Thymus (tissue), 11 donors: Measurements from ENCODE around the gene SYNE1. TPM values are rescaled to one million over a fixed set of nuclear protein-coding genes. Genes with fewer than 3 reads are reported as not detected.

ENCODE experiments used
- DNase-seq, 9 donors: peaks; one replicate each; pipeline ENCODE4 v3.0.0-alpha.2; 2013; ENCODE audit warnings: low spot score in 9 of 9, low read depth in 6 of 9, missing footprints in 1 of 9
- H3K27ac ChIP-seq, 2 donors: one replicate each; pipeline ENCODE4 v1.5.1; 2013; ENCODE audit warnings: control low read depth in 1 of 2, low read depth in 1 of 2, low read length in 1 of 2, mild to moderate bottlenecking in 1 of 2, moderate library complexity in 1 of 2
- H3K27me3 ChIP-seq, 2 donors: one replicate each; pipeline ENCODE4 v1.5.1; 2013; ENCODE audit warnings: low read length in 1 of 2; ENCODE audit not compliant: control insufficient read depth in 2 of 2, insufficient read depth in 1 of 2
- H3K36me3 ChIP-seq, 2 donors: one replicate each; pipeline ENCODE4 v1.5.1; 2013; ENCODE audit warnings: low read length in 1 of 2, mild to moderate bottlenecking in 1 of 2, moderate library complexity in 1 of 2; ENCODE audit not compliant: control insufficient read depth in 2 of 2, insufficient read depth in 2 of 2
- H3K4me1 ChIP-seq, 2 donors: one replicate each; pipeline ENCODE4 v1.5.1; 2013; ENCODE audit warnings: low read length in 2 of 2; ENCODE audit not compliant: control insufficient read depth in 2 of 2, insufficient read depth in 2 of 2
- H3K4me3 ChIP-seq, 2 donors: one replicate each; pipeline ENCODE4 v1.5.1; 2013; ENCODE audit warnings: low read length in 2 of 2, control low read depth in 1 of 2, mild to moderate bottlenecking in 1 of 2
- H3K9me3 ChIP-seq, 2 donors: one replicate each; pipeline ENCODE4 v1.5.1; 2013; ENCODE audit warnings: low read length in 1 of 2, mild to moderate bottlenecking in 1 of 2; ENCODE audit not compliant: control insufficient read depth in 2 of 2, insufficient read depth in 1 of 2
- WGBS: extraction: QIAGEN DNeasy Blood & Tissue Kit; methylation state at CpG from one replicate; pipeline ENCODE4 v1.1.7; 2013; 5-methylcytosine and 5-hydroxymethylcytosine counted together
- polyA plus RNA-seq: library from polyadenylated mRNA; stranded (reverse); fragments of 200-250 nt; gene quantifications from one replicate; pipeline ENCODE4 v1.2.3, GENCODE V29; 2013
- total RNA-seq: library from RNA; stranded (reverse); fragments of 120-200 nt; gene quantifications from one replicate; pipeline ENCODE4 v1.2.4, GENCODE V29; 2013
- donor health status: healthy.

Gene SYNE1
- total and polyA plus RNA-seq, 2 donors = 49.6 to 55.1 TPM

DNA sequence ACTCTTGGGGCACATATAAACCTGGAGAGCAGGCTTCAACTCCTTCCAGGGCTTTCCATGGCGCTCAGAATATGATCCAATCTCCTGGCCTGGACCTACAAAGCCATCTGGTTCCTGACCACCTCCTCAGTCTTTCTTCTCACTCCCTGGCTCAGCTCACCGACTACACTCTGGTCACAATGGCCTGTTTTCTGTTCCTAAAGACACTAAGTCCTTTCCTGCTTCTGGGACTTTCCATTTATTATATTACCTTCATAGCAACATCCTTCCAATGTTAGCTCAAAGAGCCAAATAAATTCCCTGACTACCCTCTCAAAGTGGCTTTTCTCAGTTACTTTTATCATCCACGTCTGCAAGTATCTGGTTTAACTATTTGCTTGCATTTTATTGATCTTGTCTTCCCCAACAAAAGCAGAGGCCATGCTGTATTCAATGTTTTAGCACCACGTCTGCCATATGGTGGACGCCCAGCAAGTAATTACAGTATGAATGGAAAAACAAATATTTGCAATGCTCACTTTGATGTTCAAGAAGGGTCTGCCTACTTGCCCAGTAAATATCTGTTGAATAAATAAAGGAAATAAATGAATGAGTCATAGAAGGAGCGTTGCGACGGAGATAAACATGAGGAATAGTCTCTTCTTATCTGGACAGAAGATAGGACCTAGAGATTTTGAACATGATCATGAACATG, 501.3 kb downstream of the SYNE1 start:
- no peak overlapping the region for H3K27ac ChIP-seq

DNA sequence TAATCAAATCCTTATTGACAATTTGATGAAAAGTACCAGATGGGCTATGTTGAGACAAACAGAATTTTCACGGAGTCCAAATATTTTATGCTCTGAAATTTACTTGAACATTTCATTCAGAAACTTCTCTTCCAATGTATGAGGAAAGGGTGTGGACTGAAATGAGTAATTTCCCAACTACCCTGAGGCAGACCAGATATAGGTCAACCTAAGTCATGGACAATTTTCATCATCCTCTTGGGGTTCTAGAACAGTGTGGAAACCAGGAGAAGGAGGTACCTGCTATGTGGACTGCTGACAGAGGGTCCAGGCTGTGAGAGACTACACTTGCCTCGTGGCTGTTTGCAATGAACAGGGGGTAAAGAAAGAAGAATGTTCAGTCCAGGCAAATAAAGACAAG, 506.7 kb downstream of the SYNE1 start:
- H3K4me3 ChIP-seq = no peak overlapping the region
- no peak overlapping the region for H3K27ac ChIP-seq
- H3K36me3 ChIP-seq = peaks cover 26 to 65% of the 10 kb centered on the region in 2 donors
- WGBS = 77% methylated on average over 2 of the region's 2 CpGs
- DNase-seq = no peak
- H3K4me1 ChIP-seq = no peaks in the 10 kb centered on the region
- H3K27me3 ChIP-seq = no peaks in the 10 kb centered on the region
- no peaks in the 10 kb centered on the region for H3K9me3 ChIP-seq

More for the DNA sequence above, 501.3 kb downstream of the SYNE1 start:
- Histone ChIP-seq H3K27me3 (no peaks in the 10 kb centered on the region), H3K4me3 (no peak overlapping the region), H3K9me3 (no peaks in the 10 kb centered on the region), H3K36me3 (peaks cover 33 to 81% of the 10 kb centered on the region in 2 donors), H3K4me1 (no peaks in the 10 kb centered on the region)
- DNase-seq = no peak
- WGBS = 97% methylated on average over 8 of the region's 8 CpGs

GRCh38 chr6:152129691-152130151, 507.4 kb downstream of the SYNE1 start:
- no peak for DNase-seq
- Histone ChIP-seq H3K27ac (no peak overlapping the region), H3K4me3 (no peak overlapping the region), H3K9me3 (no peaks in the 10 kb centered on the region), H3K36me3 (peaks cover 21 to 60% of the 10 kb centered on the region in 2 donors), H3K4me1 (no peaks in the 10 kb centered on the region), H3K27me3 (no peaks in the 10 kb centered on the region)
- 90% methylated on average over 9 of the region's 9 CpGs for WGBS

GRCh38 chr6:152127432-152128165, 509.6 kb downstream of the SYNE1 start:
- no peak overlapping the region for H3K27ac ChIP-seq

GRCh38 chr6:152124429-152125074, 512.6 kb downstream of the SYNE1 start:
- H3K9me3 ChIP-seq = no peaks in the 10 kb centered on the region
- no peak overlapping the region for H3K4me3 ChIP-seq
- H3K27me3 ChIP-seq = no peaks in the 10 kb centered on the region
- no peak overlapping the region for H3K27ac ChIP-seq
- no peaks in the 10 kb centered on the region for H3K4me1 ChIP-seq
- peaks cover 19 to 51% of the 10 kb centered on the region in 2 donors for H3K36me3 ChIP-seq
- DNase-seq = peak in 1 of 9 donors; percentile 29
- WGBS = 78% methylated on average over 3 of the region's 3 CpGs

More at GRCh38 chr6:152127432-152128165, 509.6 kb downstream of the SYNE1 start:
- H3K36me3 ChIP-seq = peaks cover 22 to 51% of the 10 kb centered on the region in 2 donors
- no peaks in the 10 kb centered on the region for H3K9me3 ChIP-seq
- no peak overlapping the region for H3K4me3 ChIP-seq
- no peaks in the 10 kb centered on the region for H3K4me1 ChIP-seq
- no peaks in the 10 kb centered on the region for H3K27me3 ChIP-seq
- DNase-seq = no peak
- WGBS = 93% methylated on average over 8 of the region's 8 CpGs

- no peak for DNase-seq
- Histone ChIP-seq H3K4me3 (no peak overlapping the region), H3K27ac (no peak overlapping the region), H3K27me3 (no peaks in the 10 kb centered on the region), H3K36me3 (peaks cover 14 to 44% of the 10 kb centered on the region in 2 donors), H3K9me3 (no peaks in the 10 kb centered on the region), H3K4me1 (no peaks in the 10 kb centered on the region)
- WGBS = 97% methylated on average over 3 of the region's 3 CpGs
These were observed 514.1 kb downstream of the SYNE1 start for GRCh38 chr6:152123076-152123475.

DNA sequence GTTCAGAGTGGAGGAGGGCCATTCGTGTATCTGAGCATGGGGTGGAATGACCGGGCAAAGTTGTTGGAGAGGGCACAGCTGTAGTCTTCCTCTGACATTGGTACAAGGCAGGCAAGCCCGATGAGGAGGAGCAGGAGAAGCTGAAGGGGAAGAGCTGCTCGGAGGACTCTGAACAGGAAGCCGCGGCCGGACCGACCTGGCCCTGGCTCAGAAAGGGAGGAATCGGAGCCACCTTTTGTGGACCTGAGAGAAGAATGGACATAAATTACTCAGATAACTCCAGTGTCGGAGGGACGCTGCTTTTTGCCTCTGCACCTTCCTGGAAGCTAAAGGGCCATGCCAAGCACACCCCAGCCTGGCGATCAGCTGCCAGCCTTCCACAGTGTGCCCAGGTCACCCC, 514.7 kb downstream of the SYNE1 start:
- Histone ChIP-seq H3K27ac (no peak overlapping the region), H3K4me1 (no peaks in the 10 kb centered on the region), H3K36me3 (peaks cover 14 to 44% of the 10 kb centered on the region in 2 donors), H3K9me3 (no peaks in the 10 kb centered on the region), H3K4me3 (no peak overlapping the region), H3K27me3 (no peaks in the 10 kb centered on the region)
- WGBS = 98% methylated on average over 12 of the region's 12 CpGs
- DNase-seq = no peak

DNA sequence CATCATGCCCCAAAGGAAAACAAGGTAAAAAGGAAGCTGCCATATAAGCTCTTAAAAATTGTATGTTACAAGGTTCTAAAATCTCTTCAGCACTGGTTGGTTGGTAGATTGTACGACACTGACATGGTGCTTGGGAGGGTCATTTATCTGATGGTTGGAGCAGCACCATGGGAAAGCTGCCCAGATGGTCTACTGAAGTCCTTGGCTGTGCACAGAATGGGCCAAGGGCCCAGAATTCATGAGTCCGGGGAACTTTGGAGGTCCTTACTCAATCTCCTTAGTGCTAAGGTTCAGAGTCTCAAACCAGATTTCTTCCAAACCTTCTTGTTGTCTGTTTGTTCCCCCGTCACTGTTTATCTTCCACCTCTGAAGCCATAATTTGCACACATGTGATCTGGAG, 515.3 kb downstream of the SYNE1 start:
- DNase-seq = no peak
- WGBS = 94% methylated on average over 3 of the region's 3 CpGs
- no peaks in the 10 kb centered on the region for H3K4me1 ChIP-seq
- no peaks in the 10 kb centered on the region for H3K9me3 ChIP-seq
- no peak overlapping the region for H3K4me3 ChIP-seq
- H3K27me3 ChIP-seq = no peaks in the 10 kb centered on the region
- no peak overlapping the region for H3K27ac ChIP-seq
- peaks cover 14 to 42% of the 10 kb centered on the region in 2 donors for H3K36me3 ChIP-seq

GRCh38 chr6:152119831-152120230, 517.3 kb downstream of the SYNE1 start:
- H3K27ac ChIP-seq = no peak overlapping the region
- no peaks in the 10 kb centered on the region for H3K9me3 ChIP-seq
- H3K36me3 ChIP-seq = peaks cover 14 to 38% of the 10 kb centered on the region in 2 donors
- no peaks in the 10 kb centered on the region for H3K27me3 ChIP-seq
- 84% methylated on average over 7 of the region's 7 CpGs for WGBS
- no peak for DNase-seq
- no peaks in the 10 kb centered on the region for H3K4me1 ChIP-seq
- H3K4me3 ChIP-seq = no peak overlapping the region
